Caco-2 (cell line): ENCODE measurements around the gene STK25. TPM values are rescaled to one million over a fixed set of nuclear protein-coding genes. Genes with fewer than 3 reads are reported as not detected.

Experiments
- BruUV-seq: library from RNA; stranded (reverse); fragments of 400-500 nt; replicated peaks from 2 replicates; lab custom pipeline; 2021; lab: Mats Ljungman, UMichigan
- CTCF ChIA-PET: fragments of 300-600 bp; sonication (Branson Sonifier 250); formaldehyde crosslinking; loops from one replicate; lab custom pipeline; 2022; ENCODE audit warnings: antibody characterized with exemption; lab: Charles Lee
- POLR2A ChIA-PET: fragments of 300-600 bp; sonication (Branson Sonifier 250); formaldehyde crosslinking; loops from one replicate; lab custom pipeline; 2022; ENCODE audit warnings: antibody characterized with exemption; lab: Charles Lee
- DNase-seq, 2 experiments: peaks; one replicate each; pipeline versions ENCODE4 v3.0.0 to v3.0.0-alpha.2; 2020 to 2022
- H3K27me3 ChIP-seq: replicated peaks from 2 replicates; pipeline ENCODE4 v1.6.0; 2011; ENCODE audit warnings: low read length; ENCODE audit not compliant: control insufficient read depth, insufficient read depth
- H3K36me3 ChIP-seq: 2 replicates; pipeline ENCODE4 v1.5.1; 2011; ENCODE audit warnings: low read length; ENCODE audit not compliant: control insufficient read depth, insufficient read depth
- H3K4me1 ChIP-seq: fragments of 250-450 bp; sonication (Bioruptor Pico); 2 replicates; pipeline ENCODE4 v1.5.1; 2020; ENCODE audit warnings: mild to moderate bottlenecking
- H3K4me3 ChIP-seq: 2 replicates; pipeline ENCODE4 v1.5.1; 2011; ENCODE audit warnings: low read depth, mild to moderate bottlenecking, control low read depth, low read length
- H3K9me3 ChIP-seq: fragments of 250-450 bp; sonication (Bioruptor Pico); 2 replicates; pipeline ENCODE4 v1.5.1; 2020; ENCODE audit warnings: mild to moderate bottlenecking, moderate library complexity
- H3K27ac Mint-ChIP-seq: one replicate; pipeline ENCODE4 v1.8.0; 2022; ENCODE audit warnings: mixed read lengths; ENCODE audit not compliant: unreplicated experiment
- H3K27me3 Mint-ChIP-seq: one replicate; pipeline ENCODE4 v1.8.0; 2022; ENCODE audit warnings: mixed read lengths; ENCODE audit not compliant: insufficient read depth, unreplicated experiment
- H3K36me3 Mint-ChIP-seq: one replicate; pipeline ENCODE4 v1.8.0; 2022; ENCODE audit warnings: mild to moderate bottlenecking, mixed read lengths; ENCODE audit not compliant: insufficient read depth, unreplicated experiment
- H3K4me1 Mint-ChIP-seq: one replicate; pipeline ENCODE4 v1.8.0; 2022; ENCODE audit warnings: low read depth, mixed read lengths; ENCODE audit not compliant: unreplicated experiment
- H3K4me3 Mint-ChIP-seq: one replicate; pipeline ENCODE4 v1.8.0; 2022; ENCODE audit warnings: mild to moderate bottlenecking, moderate library complexity, mixed read lengths; ENCODE audit not compliant: unreplicated experiment
- H3K9me3 Mint-ChIP-seq: one replicate; pipeline ENCODE4 v1.8.0; 2022; ENCODE audit warnings: mixed read lengths; ENCODE audit not compliant: unreplicated experiment
- CTCF ChIP-seq, 2 experiments: fragments of 200-600 bp in 1 of 2; IDR thresholded peaks; 1 replicate in 1 of 2; 2 replicates in 1 of 2; pipeline versions ENCODE4 v1.5.1 to v1.8.0; 2011 to 2022; ENCODE audit warnings: antibody characterized with exemption in 1 of 2, control low read depth in 1 of 2, inconsistent platforms in 1 of 2, low read depth in 1 of 2, low read length in 1 of 2, mild to moderate bottlenecking in 1 of 2, moderate library complexity in 1 of 2; ENCODE audit not compliant: insufficient read depth in 1 of 2, severe bottlenecking in 1 of 2, unreplicated experiment in 1 of 2
- intact Hi-C: fragments of 100-400 bp; cut with micrococcal nuclease; formaldehyde crosslinking; loops from one replicate; pipeline ENCODE4 v1.10.0; 2022; ENCODE audit not compliant: unreplicated experiment
- total RNA-seq: library from RNA; stranded (reverse); gene quantifications from 2 replicates; pipeline ENCODE4 v1.2.3, GENCODE V29; 2022

STK25 gene
- total RNA-seq, 1 experiment from 2014 or later = 92.6 TPM

GRCh38 chr2:241554610-241555322, 46.4 kb upstream of the STK25 start:
- Mint-ChIP-seq H3K4me1 (no peaks in the 10 kb centered on the region), H3K9me3 (no peaks in the 10 kb centered on the region)
- BruUV-seq = no TSS peak

GRCh38 chr2:241553981-241554380, 45.6 kb upstream of the STK25 start:
- no peaks in the 10 kb centered on the region for H3K9me3 ChIP-seq
- ChIA-PET CTCF (no interaction called here), POLR2A (no interaction called here)
- H3K4me3 Mint-ChIP-seq = no peak overlapping the region
- no TSS peak for BruUV-seq
- no peaks in the 10 kb centered on the region for H3K9me3 Mint-ChIP-seq
- H3K27me3 ChIP-seq = no peaks in the 10 kb centered on the region
- H3K4me3 ChIP-seq = no peak overlapping the region
- H3K36me3 Mint-ChIP-seq = no peaks in the 10 kb centered on the region
- no peaks in the 10 kb centered on the region for H3K4me1 Mint-ChIP-seq
- intact Hi-C loops = no loop called here
- no peaks in the 10 kb centered on the region for H3K27me3 Mint-ChIP-seq
- no peak overlapping the region for H3K27ac Mint-ChIP-seq
- no peaks in the 10 kb centered on the region for H3K36me3 ChIP-seq
- H3K4me1 ChIP-seq = no peaks in the 10 kb centered on the region
- TF ChIP-seq CTCF (IDR thresholded peaks at IDR 0.05; ENCODE audit: insufficient read depth in 1 of 2, low read depth in 1 of 2, low read length in 1 of 2, severe bottlenecking in 1 of 2, unreplicated experiment in 1 of 2) = no peak
- DNase-seq = no peak

More at GRCh38 chr2:241554610-241555322, 46.4 kb upstream of the STK25 start:
- H3K36me3 Mint-ChIP-seq = no peaks in the 10 kb centered on the region
- Histone ChIP-seq H3K27me3 (no peaks in the 10 kb centered on the region), H3K9me3 (no peaks in the 10 kb centered on the region), H3K36me3 (no peaks in the 10 kb centered on the region), H3K4me3 (no peak overlapping the region), H3K4me1 (no peaks in the 10 kb centered on the region)
- H3K27me3 Mint-ChIP-seq = no peaks in the 10 kb centered on the region
- H3K4me3 Mint-ChIP-seq = no peak overlapping the region
- intact Hi-C loops = no loop called here
- POLR2A ChIA-PET = no interaction called here
- TF ChIP-seq CTCF (IDR thresholded peaks at IDR 0.05; ENCODE audit: insufficient read depth in 1 of 2, low read depth in 1 of 2, low read length in 1 of 2, severe bottlenecking in 1 of 2, unreplicated experiment in 1 of 2) = no peak
- no peak for DNase-seq
- CTCF ChIA-PET = no interaction called here
- no peak overlapping the region for H3K27ac Mint-ChIP-seq

- Histone ChIP-seq H3K4me1 (peaks cover under 1% of the 10 kb centered on the region; the same call in 1 of the 2 replicates), H3K36me3 (no peaks in the 10 kb centered on the region), H3K9me3 (no peaks in the 10 kb centered on the region), H3K27me3 (no peaks in the 10 kb centered on the region), H3K4me3 (no peak overlapping the region)
- DNase-seq = no peak
- no peaks in the 10 kb centered on the region for H3K36me3 Mint-ChIP-seq
- H3K27ac Mint-ChIP-seq = no peak overlapping the region
- no peaks in the 10 kb centered on the region for H3K27me3 Mint-ChIP-seq
- no peak overlapping the region for H3K4me3 Mint-ChIP-seq
- no peaks in the 10 kb centered on the region for H3K4me1 Mint-ChIP-seq
- ChIA-PET CTCF (no interaction called here), POLR2A (no interaction called here)
- H3K9me3 Mint-ChIP-seq = no peaks in the 10 kb centered on the region
- intact Hi-C loops = no loop called here
- BruUV-seq = no TSS peak
- TF ChIP-seq CTCF (IDR thresholded peaks at IDR 0.05; ENCODE audit: insufficient read depth in 1 of 2, low read depth in 1 of 2, low read length in 1 of 2, severe bottlenecking in 1 of 2, unreplicated experiment in 1 of 2) = no peak
Measured at GRCh38 chr2:241553512-241553830, 45.1 kb upstream of the STK25 start.
